Measurements from ENCODE around the gene WNT5B. TPM values are rescaled to one million over a fixed set of nuclear protein-coding genes. Genes with fewer than 3 reads are reported as not detected.

WNT5B gene
- total and polyA plus RNA-seq, 2 donors (not counting 3 experiments of a cell fraction or from before 2014, with no cell fraction given), result not detected

DNA sequence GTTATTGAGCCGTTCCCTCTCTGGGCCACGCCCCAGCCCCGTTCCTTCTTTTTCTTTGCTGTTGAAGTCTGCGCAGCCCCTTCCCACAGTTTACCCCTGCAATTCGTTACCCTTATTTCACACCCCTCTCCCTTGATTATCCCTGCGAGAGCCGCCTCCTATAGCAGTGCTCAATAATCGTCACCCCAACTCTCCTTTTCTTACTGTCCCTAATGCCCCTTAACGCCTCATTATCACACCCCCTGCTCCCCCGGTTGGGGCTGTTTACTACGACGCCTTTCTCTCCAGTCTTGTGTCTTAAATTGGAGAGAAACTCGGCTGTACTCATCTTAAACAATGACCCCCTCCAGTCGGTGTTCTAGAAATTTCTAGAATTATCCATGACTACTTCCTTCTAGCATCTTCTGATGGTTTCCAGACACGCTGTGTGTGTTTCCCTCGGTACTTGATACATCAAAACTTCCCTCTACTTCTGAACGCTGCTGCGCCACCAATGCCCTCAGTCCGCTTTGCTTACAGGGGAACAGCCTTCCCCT is 33.9 kb upstream of the WNT5B start:
- Histone ChIP-seq H3K4me3 (replicated peaks in 1 of 3; ENCODE audit: insufficient read depth in 1 of 3, low read depth in 1 of 3, low read length in 3 of 3) (peak overlapping the region; percentile 75 to 91 (median 77)), H3K36me3 (ENCODE audit: control insufficient read depth in 2 of 2, extremely low read depth in 1 of 2, insufficient read depth in 2 of 2, low read length in 2 of 2) (no peaks in the 10 kb centered on the region), H3K79me2 (ENCODE audit: control insufficient read depth, insufficient read depth, low read length) (peaks cover 17% of the 10 kb centered on the region), H2AFZ (ENCODE audit: low read depth, low read length) (peak overlapping the region; percentile 96), H3K9me3 (replicated peaks; ENCODE audit: control insufficient read depth, insufficient read depth, low read length) (no peaks in the 10 kb centered on the region), H3K4me1 (ENCODE audit: control insufficient read depth, extremely low read depth, insufficient read depth, low read length) (peaks cover 40% of the 10 kb centered on the region), H3K9me1 (replicated peaks; ENCODE audit: control insufficient read depth, extremely low read depth, insufficient read depth, low read length) (no peaks in the 10 kb centered on the region), H3K9ac (replicated peaks; ENCODE audit: extremely low read depth, insufficient read depth, low read length) (peak overlapping the region; percentile 70), H4K20me1 (replicated peaks; ENCODE audit: control insufficient read depth, extremely low read depth, insufficient read depth, low read length) (peaks cover 2% of the 10 kb centered on the region), H3K4me2 (ENCODE audit: insufficient read depth, low read length) (peak overlapping the region; percentile 99), H3K27me3 (ENCODE audit: control insufficient read depth in 2 of 2, insufficient read depth in 2 of 2, low read length in 2 of 2) (no peaks in the 10 kb centered on the region), H3K27ac (ENCODE audit: insufficient read depth, low read depth, low read length) (peak overlapping the region; percentile 71)
- CTCF ChIA-PET, result interaction anchor here (3.0 to 5.6 kb wide), 3 partner anchors 11 to 20 kb away, joined by 8 to 41 read pairs (median 33); no protein-coding TSS in a partner anchor
- TF ChIP-seq JUN (IDR thresholded peaks at IDR 0.05; ENCODE audit: borderline replicate concordance, insufficient read depth, insufficient read length, low read depth) (no peak), MAX (IDR thresholded peaks at IDR 0.05; ENCODE audit: insufficient read depth, insufficient read length) (no peak), MYC (IDR thresholded peaks at IDR 0.05; ENCODE audit: low read depth, low read length) (no peak), FOS (IDR thresholded peaks at IDR 0.05; ENCODE audit: borderline replicate concordance, insufficient read depth, low read length) (no peak), CTCF (IDR thresholded peaks at IDR 0.05; ENCODE audit: extremely low read depth in 1 of 2, insufficient read depth in 1 of 2, low read depth in 1 of 2, low read length in 2 of 2) (no peak), GATA2 (IDR thresholded peaks at IDR 0.05; ENCODE audit: insufficient read depth, insufficient read length, low read depth, low read length) (no peak), POLR2A (IDR thresholded peaks at IDR 0.05; ENCODE audit: low read depth, low read length) (no peak), POLR2AphosphoS5 (IDR thresholded peaks at IDR 0.05; ENCODE audit: insufficient read depth, low read depth, low read length) (no peak), EZH2 (IDR thresholded peaks at IDR 0.05; ENCODE audit: borderline replicate concordance, low read depth, low read length, severe bottlenecking) (no peak)
- FAIRE-seq, result peak; percentile 55
- intact Hi-C loops (cut with micrococcal nuclease), result no loop called here
- dilution Hi-C loops (cut with MboI; ENCODE audit: extremely low pct_ligation_motif_present, low sequenced_read_pairs), result no loop called here
- POLR2A ChIA-PET, result no interaction called here
- TSS peak; percentile 61 for BruUV-seq (replicated peaks)
- no peak for DNase-seq (ENCODE audit: low read depth, low spot score)
